Activated CD4-positive, alpha-beta T cell treated with anti-CD3 and anti-CD28 coated beads, Interleukin-2, Interleukin-4, amounts not matched to agents 100 ng/mL and 50 ng/mL, durations not matched to agents 16 hours and 8 hours (primary cell): ENCODE data around the gene IVNS1ABP.
"Not testable (repeated sequence)": the region's sequence is repeated elsewhere in the genome, so short reads cannot be mapped to it uniquely, and the experiment has no call there.

Experiments used
- DNase-seq: peaks from one replicate; pipeline ENCODE4 v3.0.0-alpha.2; 2020; ENCODE audit warnings: low spot score

The IVNS1ABP gene

DNA sequence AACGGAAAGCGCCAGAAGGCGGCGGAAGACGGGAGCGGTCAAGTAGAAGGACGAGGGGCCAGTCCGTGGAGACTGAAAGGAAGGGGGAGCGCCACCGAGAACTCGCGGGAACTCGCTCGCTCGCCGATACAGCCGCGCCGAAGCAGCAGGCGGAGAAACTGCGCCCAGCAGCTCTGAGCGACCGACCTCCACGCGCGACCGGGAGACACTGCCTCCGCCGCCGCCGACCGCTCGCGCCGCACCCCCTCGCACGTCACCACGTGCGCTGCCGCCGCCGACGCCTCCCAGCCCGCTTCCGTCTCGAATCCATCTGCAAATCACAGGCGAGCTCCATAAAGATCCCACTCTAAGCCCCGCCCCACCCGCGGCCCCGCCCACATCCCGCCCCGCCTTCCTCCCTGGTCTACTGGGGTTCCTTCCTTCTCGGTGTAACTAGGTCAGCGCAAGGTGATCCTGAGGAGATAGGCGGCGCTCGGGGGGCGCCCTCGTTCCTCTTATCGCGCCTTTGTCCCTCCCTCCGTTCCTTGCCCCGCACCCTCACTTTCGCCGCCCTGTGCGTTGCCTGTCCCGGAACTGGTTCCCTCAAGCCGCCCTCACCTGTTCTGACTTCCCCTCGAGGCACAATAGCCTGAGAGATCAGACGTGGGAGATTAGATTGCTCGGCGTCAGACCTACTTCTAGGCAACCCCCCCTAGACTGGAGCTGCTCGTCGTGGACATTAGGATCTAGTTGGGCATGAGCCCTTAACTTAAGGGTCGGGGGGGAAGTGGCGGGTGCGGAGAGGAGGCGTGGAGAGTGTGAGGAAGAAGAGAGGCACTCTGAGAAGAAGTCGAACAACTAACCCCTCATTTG lies at the start of gene IVNS1ABP:
IVNS1ABP (minus strand) TSS at position 210 of the 852 bp plus-strand sequence. CDS start 7,750 bp downstream, outside the sequence.
- DNase-seq: peak; percentile 95

DNA sequence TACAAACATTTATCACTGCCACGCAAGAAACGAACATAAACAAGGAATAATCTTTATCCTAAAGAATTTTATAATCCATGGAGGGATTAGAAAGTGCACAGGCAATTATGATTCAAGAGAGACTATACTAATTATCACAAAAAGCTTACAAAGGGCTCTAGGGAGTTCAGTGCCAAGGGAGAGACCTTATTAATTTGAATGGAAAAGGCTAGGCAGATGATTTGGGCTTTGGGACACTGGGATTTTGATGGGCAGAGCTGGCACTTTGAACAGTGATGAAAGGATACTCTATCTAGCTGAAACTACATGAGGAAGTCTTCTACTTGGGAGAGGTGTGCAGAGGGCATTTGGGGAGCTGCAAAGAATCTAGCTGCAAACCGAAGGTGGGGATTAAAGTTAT lies 48.9 kb upstream of the IVNS1ABP start:
- no peak for DNase-seq

DNA sequence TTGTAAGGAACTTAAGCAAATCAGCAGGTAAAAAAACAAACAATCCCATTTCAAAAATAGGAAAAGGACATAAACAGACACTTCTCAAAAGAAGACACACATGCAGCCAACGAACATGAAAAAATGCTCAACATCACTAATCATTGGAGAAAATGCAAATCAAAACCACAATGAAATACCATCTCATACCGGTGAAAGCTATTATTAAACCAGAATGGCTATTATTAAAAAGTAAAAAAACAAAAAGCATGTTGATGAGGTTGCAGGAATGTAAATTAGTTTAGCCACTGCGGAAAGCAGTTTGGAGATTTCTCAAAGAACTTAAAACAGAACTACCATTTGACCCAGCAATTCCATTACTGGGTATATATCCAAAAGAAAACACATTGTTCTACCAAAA lies 47.5 kb upstream of the IVNS1ABP start:
- not testable (repeated sequence) for DNase-seq

DNA sequence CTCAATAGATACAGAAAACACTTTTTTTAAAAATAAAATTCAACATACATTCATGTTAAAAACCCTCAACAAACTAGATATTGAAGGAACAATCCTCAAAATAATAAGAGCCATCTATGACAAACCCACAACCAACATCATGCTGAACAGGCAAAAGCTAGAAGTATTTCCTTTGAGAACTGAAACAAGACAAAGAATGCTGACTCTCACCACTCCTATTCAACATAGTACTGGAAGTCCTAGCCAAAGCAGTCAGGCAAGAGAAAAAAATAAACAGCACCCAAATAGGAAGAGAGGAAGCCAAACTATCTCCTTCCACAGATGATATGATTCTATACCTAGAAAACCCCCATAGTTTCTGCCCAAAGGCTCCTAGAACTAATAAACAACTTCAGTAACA lies 46.2 kb upstream of the IVNS1ABP start:
- no peak for DNase-seq

DNA sequence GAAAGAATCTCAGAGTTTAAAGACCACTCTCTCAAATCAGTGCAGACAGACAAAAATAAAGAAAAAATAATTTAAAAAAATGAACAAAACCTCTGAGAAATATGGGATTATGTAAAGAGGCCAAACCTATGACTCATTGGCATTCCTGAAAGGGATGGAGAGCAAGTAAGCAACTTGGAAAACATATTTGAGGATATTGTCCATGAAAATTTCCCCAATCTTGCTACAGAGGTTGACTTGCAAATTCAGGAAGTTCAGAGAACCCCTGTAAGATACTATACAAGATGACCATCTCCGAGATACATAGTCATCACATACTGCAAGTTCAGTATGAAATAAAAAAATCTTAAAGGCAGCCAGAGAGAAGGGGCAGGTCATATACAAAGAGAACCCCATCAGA lies 43.7 kb upstream of the IVNS1ABP start:
- no peak for DNase-seq

DNA sequence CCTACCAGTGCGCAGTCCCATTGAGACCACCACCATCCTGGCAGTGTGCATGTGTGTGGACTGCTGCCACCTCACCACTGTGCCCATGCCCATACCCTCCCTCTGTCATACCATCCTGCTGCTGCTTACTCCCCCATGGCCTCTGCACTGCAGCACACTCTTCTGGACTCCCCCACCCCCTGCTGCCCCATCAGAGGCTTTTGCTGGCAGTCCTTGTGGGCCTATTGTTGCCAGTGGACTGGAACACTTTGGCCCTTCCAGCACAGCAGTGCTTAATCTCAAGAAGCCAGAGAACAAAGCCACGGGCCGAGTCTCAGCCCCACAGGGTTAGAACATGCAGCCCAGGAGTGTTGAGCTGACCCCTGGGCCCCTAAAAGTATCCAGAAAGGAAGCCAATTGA lies 41.9 kb upstream of the IVNS1ABP start:
- no peak for DNase-seq

DNA sequence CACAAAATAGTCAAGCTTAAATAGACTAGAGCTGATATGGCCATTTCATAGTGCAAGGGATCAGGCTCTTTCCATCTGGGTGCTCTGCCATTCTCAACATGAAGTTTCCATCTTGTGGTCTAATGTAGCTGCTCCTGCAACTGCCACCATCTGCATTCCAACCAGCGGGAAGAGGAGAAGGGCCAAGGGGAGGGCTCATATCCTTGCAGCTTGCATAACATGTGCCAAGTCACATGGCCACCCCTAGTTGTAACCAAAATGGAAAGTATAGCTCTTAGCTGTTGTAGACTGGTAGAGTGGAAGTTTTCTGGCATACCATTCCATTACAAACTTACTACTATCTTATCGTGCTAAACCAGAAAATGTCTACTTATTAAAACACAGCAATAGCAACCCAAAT lies 38.9 kb upstream of the IVNS1ABP start:
- no peak for DNase-seq

DNA sequence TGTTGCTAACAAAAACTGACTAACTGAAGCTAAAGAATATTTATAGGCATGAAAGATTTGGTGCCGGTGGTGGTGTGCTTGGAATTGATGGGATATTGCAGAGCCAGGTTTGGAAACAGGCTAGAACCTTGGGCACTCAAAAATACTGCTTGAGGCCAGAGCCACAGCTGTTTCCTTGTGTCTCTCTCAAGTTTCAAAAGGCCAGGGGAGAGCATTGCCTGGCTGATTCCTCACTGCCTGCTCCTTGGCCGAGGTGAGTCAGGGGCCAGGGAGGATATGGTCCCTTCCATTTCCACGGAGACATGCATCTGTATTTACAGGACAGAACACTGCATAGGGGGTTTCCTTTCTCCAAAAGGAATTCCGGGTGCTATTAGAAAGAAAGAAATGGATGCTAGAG lies 36.1 kb upstream of the IVNS1ABP start:
- no peak for DNase-seq

DNA sequence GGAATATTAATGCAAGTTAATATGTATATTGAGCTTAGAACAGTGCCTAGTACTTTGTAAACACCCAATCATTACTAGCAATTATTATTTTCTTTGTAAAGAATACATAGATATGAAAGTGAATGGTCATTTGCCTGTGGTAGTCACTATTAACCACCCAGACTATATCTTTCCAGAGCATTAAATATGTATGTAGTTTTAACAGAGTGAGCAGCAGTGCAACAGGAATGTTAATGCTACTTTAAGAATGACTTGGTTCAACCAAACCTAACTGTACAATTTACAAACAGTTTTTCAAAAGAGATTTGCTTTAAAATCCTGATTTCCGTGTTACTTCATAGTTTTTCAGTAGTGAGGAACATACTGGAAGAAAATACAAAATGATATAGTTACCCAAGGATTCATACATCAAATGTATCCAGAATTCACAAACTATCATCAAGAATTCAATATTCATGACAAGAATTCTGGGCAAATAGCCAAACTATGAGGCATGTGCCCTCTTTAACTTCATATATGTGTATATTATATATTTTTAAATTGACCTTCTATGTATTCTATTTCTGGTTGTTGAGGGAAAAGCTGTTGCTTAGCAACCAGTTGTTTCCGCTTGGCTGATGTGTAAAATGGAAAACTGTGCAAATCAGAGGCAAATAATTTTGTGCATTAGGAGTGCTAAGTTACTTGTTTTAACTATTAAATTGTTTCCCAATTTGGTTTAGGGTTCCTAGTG lies 34.9 kb upstream of the IVNS1ABP start:
- DNase-seq: no peak

DNA sequence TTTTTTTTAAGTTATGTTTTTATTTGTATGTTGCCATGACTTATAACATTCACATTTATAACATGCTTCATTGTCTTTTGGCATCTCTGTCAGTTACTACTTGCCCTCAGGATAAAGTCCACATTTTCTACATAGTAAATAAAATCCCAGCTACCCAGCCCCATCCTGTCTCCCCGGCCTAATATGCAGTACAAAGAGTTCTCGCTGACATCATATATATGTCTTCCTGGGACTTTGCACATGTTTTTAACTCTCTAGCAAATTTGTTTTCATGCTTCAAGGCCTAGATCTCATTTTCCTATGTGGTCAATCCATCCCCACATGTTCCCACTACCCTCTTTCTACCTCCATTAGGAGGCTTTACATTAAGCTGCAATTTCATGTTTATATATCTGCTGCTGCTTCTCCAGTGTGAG lies 33.0 kb upstream of the IVNS1ABP start:
- no peak for DNase-seq

DNA sequence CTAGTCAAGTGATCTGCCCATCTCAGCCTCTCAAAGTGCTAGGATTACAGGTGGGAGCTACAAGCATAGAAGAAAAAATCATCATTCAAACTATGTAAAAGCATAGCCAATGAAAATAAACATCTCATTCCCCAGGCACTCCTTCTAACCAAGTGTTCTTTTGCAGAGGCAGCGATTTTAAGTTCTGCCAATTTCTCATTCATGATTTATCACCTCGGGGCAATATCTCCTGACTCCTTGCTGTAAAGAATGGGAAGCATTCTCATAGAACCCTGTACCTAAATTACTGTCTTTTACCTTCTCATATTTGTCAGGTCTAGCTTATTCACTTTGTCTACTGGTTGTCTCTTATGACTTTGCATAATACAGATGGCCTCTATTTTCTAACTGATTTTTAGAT lies 32.5 kb upstream of the IVNS1ABP start:
- DNase-seq: no peak

DNA sequence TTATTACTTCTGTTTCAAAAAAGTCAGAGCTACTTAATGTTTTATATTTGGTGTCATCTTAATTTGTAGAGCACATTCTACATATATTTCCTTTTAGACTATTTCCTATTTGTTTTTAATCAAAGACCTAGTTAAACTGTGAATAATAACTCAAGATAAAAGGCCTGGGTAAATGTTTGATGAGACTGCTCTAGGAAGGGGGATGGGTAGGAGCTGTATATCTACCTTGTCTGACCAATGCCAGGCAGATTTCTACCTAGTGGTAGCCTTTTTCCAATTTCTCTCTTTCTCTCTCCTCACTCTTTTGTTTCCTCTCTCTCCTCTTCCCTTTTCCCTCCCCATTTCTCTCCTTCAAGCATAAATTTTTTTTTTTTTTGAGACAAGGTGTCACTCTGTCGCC lies 31.9 kb upstream of the IVNS1ABP start:
- DNase-seq: no peak

DNA sequence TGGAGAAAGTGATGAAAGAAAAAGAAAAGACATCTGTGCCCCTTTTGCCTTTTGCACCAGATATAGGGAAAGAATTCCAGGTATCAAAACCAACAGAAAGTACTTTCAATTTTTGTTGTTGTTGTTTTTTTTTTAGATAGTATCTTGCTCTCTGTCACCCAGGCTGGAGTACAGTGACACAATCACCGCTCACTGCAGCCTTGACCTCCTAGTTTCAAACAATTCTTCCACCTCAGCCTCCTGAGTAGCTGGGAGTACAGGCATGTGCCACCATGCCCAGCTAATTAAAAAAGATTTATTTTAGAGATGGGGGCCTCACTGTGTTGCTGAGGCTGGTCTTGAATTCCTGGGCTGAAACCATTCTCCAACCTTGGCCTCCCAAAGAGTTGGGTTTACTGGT lies 31.3 kb upstream of the IVNS1ABP start:
- DNase-seq: no peak

DNA sequence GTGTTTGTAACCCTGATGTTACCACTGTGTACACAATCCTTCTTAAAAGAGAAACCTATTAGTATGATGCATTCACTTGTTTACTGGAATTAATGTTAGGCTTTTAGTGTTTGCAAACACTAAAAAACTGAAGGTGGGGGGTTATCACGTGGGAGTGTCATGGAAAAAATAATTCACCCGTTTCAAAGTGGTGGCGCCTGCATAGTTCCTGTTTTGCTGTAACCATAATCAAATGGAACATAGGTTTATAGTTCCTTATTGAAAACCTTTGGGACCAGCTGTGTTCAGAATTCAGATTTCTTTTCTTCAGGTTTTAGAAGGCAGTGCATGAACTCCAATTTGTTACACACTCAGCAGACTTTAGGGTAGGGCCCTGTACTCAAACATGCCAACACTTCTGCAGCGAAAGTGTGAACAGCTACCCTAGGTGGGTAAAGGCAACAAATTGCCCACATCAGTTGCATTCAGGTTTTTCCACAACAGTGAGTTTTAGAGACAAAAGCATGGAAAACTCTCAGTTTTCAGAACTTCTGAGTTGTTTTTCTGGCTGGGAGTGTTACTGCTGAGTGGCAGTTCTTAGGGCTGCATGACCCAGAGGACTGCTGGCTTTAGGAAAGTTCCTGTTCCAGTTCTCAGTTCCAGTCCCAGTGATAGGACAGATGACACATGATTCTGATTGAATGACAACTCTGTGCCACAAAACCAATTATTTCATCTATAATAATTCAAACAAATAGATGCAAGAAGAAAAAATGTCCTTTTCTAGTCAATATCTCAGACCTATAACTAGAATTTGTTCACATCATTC lies 29.1 kb upstream of the IVNS1ABP start:
- DNase-seq: no peak

DNA sequence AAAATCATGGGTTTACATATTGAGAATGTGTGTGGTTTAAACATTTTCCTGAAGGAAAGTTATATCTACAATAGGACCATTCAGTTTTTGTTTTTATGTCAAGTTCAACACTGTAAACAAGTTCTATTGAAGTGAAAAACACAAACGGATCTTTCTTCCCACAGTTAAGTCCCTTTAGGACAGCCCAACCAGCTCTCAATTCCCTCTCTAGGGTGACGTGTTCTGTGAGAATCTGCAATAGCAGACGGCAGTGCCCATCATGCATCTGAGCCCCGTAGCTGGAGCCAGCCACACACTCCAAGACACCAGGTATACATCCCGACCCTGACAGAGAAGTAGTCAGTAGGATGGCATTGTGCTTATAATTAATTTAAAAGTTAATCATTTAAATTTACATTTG lies 26.3 kb upstream of the IVNS1ABP start:
- DNase-seq: no peak

DNA sequence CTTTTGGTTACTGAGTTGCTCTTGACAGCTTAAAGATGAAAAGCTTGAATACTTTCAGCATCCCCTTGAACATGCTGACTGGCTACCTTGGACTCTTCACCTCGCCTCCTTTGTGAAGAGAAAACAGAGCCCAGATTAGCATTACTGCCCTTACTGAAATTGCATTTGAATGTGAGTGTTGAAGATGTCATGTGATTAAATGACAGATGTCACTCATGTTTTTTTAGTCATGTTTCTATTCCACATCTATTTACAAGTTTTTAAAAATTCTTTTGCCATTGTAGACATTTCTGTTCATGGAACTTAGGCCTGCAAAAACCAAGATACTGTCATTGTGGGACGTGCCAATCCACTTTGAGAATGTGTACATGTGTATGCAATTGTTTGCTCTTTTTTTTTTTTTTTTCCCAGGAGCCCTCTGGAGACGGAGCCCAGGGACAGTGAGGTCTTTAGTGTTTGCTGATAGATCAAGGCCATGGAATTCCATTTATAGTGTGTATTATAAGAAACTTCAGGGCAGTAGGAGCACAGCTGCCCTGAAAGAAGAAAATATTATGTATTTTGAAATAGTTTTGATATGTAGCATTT lies 25.7 kb upstream of the IVNS1ABP start:
- DNase-seq: no peak

DNA sequence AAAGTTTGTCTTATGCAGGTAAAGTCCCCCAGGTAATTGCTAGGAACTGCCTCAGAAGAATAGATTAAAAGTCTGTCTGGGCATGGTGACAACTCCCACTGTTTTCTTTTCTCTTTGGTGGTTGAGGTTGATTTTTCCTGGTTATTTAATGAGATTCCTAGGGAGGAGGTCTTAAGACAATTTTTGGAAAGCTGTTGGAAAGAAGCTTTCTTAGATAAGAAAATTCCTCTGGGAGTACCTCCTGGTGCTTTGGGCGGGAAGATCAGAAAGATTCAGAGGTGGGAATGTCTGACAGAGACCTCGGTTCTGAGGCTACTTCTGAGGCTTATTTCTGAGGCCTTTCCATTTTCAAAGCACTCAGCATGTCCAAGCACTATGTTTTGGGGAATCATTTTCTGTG lies 25.0 kb upstream of the IVNS1ABP start:
- no peak for DNase-seq

DNA sequence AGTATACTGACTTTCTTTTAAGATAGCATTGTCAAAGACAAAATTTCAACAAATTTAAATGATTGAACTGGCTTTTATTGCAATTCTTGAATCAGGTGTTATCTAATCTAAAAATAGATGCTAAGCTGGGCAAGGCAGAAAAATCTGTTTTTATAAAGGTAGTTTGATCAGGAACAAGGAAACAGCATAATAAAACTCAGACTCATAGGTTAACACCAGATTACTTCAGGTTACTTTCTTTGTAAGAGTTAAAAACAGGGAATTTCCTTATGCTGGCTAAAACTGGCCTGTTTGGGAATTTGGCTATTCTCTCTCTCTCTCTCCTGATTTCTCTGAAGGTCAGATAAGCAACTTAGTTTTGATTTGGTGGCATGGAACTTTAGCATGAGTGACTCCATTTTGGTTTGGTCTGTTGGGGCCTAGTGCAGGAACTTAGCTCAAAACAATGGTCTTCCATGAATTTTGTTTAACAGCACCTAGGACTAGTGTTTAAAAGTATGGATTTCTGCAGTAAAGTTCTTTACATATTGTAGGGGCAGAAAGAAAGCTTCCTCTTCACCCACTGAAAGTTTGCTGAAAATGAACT lies 24.2 kb upstream of the IVNS1ABP start:
- no peak for DNase-seq

DNA sequence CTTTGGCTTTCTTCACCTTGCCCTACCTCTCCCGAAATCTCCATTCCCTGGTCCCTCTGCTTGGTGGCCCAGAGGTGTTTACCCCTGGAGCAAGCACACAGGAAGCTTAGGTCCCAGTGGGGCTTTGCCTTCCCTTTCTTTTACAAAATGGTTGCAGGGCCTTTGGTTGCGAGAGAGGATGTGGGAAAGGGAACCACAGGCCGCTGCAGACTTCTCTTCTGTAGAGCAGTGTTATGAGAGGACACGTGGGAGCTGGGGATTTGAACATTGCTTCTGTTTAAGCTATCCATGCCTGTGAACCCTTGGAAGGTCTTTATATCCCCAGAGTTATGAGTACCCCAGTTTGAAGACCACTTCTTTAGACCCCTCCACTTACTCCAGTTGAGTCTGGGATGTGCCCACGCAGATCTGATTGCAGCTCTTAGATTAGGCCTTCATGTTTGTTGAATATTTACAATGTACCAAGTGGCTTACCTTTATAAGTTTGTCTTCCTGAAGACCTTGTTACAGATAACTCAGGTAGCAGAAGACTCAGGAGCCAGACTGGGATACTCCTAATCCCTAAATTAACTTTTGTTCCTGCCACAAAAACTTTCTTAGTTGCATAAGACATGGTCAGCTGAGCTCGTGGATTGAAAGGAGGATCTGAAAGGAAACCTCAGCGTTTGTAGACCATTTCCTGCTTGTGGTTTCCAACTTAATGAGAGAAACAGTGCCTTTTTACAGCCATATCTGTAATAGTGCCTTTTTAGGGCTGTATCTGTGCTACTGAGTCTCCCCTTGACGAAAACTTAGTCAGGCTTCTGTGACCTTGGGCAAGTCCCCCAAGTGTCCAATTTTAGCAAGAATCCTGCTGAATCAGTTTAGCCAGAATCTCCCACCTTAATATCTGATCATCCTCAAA lies 21.9 kb upstream of the IVNS1ABP start:
- peak; percentile 56 for DNase-seq

DNA sequence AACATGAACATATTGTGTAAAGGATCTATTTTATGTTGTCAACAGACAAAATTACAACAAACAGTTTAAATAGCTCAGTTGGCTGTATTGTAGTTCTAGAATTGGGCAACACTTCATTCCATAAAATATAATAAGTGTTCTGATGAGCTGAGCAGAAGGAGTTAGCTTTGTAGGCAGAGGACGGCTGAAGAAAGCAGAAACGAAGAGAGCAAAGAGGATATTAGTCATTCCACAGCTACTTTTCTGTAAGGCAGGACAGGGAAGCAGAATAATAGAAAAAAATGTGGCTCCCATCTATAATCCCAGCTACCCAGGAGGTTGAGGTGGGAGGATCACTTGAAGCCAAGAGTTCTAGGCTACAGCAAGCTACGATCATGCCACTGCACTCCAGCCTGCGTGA lies 20.2 kb upstream of the IVNS1ABP start:
- DNase-seq: no peak

DNA sequence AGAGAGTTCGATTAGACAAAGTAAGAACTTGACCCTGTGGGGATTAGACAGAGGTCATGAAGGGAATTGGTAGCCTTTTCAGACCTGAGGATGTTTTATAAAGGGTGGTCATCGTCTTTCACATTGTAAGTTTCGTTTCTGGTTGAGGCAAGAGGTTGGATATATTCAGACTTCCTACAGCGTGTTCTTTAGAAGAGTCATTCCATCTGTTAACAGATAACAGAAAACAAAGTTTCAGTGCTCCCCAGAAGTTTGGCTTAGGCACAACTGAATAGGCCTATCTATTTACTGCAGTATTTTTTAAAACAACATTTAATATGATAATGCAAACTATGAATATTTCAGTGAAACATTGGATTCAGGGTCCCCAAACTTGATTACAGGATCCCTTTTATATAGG lies 17.1 kb upstream of the IVNS1ABP start:
- no peak for DNase-seq
